Measurements from ENCODE around the gene ANKFN1. TPM values are rescaled to one million over a fixed set of nuclear protein-coding genes. Genes with fewer than 3 reads are reported as not detected.

The ANKFN1 gene
- total RNA-seq, 1 experiment from 2014 or later, result not detected

DNA sequence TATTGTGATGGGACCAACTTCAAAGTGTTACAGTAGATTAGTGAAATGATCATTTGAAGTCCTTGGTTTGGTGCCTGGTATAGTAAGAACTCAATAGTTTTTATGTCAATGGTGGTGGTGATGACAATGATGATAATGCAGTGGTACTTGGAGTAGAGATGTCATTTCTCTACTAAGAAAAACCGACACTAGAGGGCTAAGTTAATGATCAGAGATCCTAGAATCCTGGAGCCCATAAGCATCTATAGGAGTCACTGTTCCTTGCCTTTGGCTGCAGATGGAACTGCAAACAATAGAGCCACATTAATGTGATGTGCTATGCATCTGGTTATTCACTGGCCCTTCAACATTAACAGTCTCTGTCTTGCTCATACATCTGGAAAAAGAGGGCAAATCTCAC, 103.8 kb downstream of the ANKFN1 start:
- DNase-seq (ENCODE audit: low read depth, low spot score) (no peak), ATAC-seq (no peak)
- Histone ChIP-seq H3K9me3 (ENCODE audit: control insufficient read depth, insufficient read depth, low read depth, low read length) (no peaks in the 10 kb centered on the region), H3K4me3 (ENCODE audit: low read depth in 2 of 2, low read length in 2 of 2) (no peak overlapping the region), H3K36me3 (ENCODE audit: control insufficient read depth, insufficient read depth, low read length) (no peaks in the 10 kb centered on the region), H3K27me3 (ENCODE audit: control insufficient read depth, insufficient read depth, low read length) (no peaks in the 10 kb centered on the region), H3K27ac (ENCODE audit: low read length) (no peak overlapping the region), H3K4me1 (ENCODE audit: control insufficient read depth, insufficient read depth, low read length) (no peaks in the 10 kb centered on the region)
- no TSS peak for BruUV-seq (replicated peaks)
- in situ Hi-C loops (cut with HindIII; ENCODE audit: low pct_unique_long_range_greater_than_20kb, low sequenced_read_pairs) (no loop called here), intact Hi-C loops (cut with micrococcal nuclease; ENCODE audit: unreplicated experiment) (no loop called here)
- TF ChIP-seq POLR2AphosphoS5 (IDR thresholded peaks at IDR 0.05; ENCODE audit: low read depth, low read length) (no peak), CTCF (IDR thresholded peaks at IDR 0.05) (no peak), SIN3A (IDR thresholded peaks at IDR 0.05; ENCODE audit: borderline replicate concordance, insufficient read depth, low read depth, low read length) (no peak), TCF7L2 (IDR thresholded peaks at IDR 0.05; ENCODE audit: low read depth, low read length) (no peak), REST (IDR thresholded peaks at IDR 0.05; ENCODE audit: insufficient read depth in 1 of 2, low read depth in 2 of 2, low read length in 1 of 2) (no peak)
- ChIA-PET CTCF (no interaction called here), POLR2A (no interaction called here)

DNA sequence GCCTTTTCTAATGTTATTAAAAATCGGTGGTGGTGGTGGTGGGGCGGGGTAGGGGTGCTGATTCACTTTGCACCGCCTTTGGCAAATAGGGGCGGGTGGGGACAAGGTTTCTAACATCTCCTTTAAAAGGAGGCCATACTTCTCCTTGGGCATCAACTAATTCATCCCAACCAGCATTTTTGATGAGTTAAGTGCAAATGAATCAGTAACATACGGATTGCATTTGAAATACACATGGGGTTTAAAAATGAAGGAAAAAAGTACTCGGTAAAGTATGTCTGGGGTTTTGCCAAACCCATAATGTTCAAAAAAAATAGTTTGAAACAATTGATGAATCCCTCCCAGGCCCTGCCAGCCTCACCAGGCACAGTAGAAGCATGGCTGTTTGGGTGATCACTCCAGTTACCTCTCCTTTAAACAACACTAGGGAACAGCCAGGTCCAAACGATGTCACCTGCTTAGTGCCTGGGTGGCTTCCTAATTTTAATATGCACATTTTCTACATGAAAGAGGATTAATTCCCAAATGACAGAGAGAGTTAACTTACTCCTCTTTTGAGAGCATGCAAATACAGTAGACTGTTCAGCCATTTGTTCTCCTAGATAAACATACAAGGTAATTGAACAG, 107.2 kb downstream of the ANKFN1 start:
- Histone ChIP-seq H3K27ac (ENCODE audit: low read length) (no peak overlapping the region), H3K4me3 (ENCODE audit: low read depth in 2 of 2, low read length in 2 of 2) (no peak overlapping the region), H3K36me3 (ENCODE audit: control insufficient read depth, insufficient read depth, low read length) (no peaks in the 10 kb centered on the region), H3K9me3 (ENCODE audit: control insufficient read depth, insufficient read depth, low read depth, low read length) (no peaks in the 10 kb centered on the region), H3K27me3 (ENCODE audit: control insufficient read depth, insufficient read depth, low read length) (no peaks in the 10 kb centered on the region), H3K4me1 (ENCODE audit: control insufficient read depth, insufficient read depth, low read length) (no peaks in the 10 kb centered on the region)
- ATAC-seq (no peak), DNase-seq (ENCODE audit: low read depth, low spot score) (no peak)
- ChIA-PET POLR2A (no interaction called here), CTCF (interaction anchor here (0.7 kb wide), 1 partner anchor 520 kb away, joined by 6 read pairs; no protein-coding TSS in a partner anchor)
- TF ChIP-seq TCF7L2 (IDR thresholded peaks at IDR 0.05; ENCODE audit: low read depth, low read length), result no peak
- TF ChIP-seq SIN3A (IDR thresholded peaks at IDR 0.05; ENCODE audit: borderline replicate concordance, insufficient read depth, low read depth, low read length), result no peak
- no peak for TF ChIP-seq CTCF (IDR thresholded peaks at IDR 0.05)
- no peak for TF ChIP-seq POLR2AphosphoS5 (IDR thresholded peaks at IDR 0.05; ENCODE audit: low read depth, low read length)
- no peak for TF ChIP-seq REST (IDR thresholded peaks at IDR 0.05; ENCODE audit: insufficient read depth in 1 of 2, low read depth in 2 of 2, low read length in 1 of 2)
- in situ Hi-C loops (cut with HindIII; ENCODE audit: low pct_unique_long_range_greater_than_20kb, low sequenced_read_pairs) (no loop called here), intact Hi-C loops (cut with micrococcal nuclease; ENCODE audit: unreplicated experiment) (no loop called here)
- no TSS peak for BruUV-seq (replicated peaks)
